ENCODE data around the gene ADCY5.
"Not testable (repeated sequence)": the region's sequence is repeated elsewhere in the genome, so short reads cannot be mapped to it uniquely, and the experiment has no call there.

Gene ADCY5

DNA sequence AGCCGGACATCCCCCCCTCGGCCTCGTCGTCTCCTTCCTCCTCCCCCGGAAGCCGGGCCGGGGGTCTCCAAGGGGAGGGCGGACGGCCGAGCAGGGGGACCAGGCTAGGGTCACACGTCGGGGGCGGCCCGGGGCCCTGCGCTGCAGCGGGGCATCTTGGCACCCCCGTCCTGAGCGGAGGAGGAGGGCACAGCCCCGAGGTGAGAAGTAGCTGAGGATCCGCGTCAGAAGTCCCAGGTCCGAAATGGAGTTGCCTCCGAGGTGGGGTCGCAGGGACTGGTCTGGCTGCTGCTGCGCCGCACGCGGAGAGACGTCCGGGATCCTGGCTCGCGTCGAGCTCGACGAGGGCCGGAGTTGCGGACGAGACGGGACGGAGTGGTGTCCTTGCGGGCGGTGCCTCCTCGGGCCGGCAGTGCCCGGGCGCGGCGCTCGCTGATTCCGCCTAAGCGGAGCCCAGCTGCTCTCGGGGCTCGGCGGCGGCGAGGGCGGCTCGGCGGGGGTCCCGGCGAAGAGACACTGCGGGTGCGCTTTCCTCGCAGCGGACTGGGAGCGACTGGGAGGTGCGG is at the start of gene ADCY5:
Gene ADCY5 (minus strand): TSS at position 555 of the 566 bp plus-strand sequence. CDS start 545 bp downstream, at position 10.
- DNase-seq = no peak

DNA sequence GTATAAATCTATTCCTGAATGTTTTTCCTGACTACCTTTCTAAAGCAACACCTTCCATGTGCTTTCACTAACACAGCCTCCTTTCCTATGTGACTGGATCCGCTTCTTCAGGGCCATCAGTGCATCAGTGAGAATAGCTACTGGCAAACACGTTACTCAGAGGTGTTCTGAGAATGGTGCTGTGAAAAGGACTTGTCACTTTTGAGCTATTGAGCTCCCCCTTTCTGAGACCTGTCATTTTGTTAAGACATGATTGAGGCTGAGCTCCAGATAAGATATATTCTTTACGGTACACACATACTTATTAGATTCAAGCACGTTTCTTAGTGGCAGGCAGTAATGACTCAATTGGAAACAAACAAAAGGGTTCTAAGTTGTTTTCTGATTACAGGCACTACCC is 45.0 kb upstream of the ADCY5 start:
- no peak for DNase-seq

DNA sequence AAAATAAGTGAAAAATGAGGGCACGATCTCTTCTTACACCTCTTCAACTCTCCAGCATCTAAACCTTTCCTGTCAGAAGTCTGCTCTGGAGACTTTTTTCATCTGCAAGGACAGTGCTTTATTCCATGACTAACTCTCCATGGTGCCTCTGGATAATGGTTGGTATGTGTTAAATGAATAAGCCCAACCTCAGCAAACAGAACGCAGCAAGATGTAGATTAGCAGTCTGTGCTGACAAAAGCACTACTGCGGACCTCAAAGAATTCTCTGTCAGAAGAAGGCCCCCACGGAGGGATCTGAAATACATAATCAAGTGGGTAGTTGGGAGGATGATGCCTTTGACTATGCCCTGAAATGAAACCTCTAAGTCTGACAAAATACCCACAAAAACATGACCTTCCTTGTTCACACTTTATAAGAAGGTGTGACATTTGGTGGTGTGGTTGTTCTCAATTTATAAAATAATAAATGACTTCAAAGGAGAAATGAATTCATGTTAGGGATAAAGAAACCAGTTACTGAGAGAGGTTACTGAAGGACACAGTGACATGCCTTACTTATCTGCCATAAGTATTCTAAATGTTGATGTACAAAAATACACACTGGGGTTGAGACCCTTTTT is 43.2 kb upstream of the ADCY5 start:
- no peak for DNase-seq

DNA sequence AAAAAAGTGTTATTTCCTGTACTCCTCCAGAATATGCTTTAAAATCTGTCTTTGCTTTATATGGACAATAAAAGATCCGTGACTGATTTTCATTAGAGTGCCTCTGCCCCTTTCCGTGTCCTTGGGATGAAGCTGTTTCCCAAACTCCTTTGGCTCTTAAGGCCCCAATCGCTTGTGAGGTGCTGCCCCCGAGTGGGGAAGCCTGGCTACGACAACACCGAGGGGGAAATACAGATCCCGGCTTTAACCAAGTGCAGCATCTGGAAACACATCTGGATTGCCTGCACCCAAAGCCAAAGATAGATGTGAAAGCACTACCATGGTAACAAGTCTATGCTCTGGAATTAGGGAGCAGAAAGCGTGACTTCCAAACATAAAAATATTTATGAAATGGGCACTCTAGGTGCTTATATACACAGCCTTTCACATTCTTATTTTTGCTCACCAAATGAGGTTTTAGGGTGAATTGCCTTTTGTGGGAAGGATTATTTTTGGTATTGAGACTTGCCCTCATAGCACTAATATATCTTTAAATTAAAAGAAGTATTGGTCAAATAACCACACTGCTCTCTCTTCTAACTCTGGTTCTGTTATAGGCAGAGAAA is 40.6 kb upstream of the ADCY5 start:
- peak; percentile 26 to 39 for DNase-seq

DNA sequence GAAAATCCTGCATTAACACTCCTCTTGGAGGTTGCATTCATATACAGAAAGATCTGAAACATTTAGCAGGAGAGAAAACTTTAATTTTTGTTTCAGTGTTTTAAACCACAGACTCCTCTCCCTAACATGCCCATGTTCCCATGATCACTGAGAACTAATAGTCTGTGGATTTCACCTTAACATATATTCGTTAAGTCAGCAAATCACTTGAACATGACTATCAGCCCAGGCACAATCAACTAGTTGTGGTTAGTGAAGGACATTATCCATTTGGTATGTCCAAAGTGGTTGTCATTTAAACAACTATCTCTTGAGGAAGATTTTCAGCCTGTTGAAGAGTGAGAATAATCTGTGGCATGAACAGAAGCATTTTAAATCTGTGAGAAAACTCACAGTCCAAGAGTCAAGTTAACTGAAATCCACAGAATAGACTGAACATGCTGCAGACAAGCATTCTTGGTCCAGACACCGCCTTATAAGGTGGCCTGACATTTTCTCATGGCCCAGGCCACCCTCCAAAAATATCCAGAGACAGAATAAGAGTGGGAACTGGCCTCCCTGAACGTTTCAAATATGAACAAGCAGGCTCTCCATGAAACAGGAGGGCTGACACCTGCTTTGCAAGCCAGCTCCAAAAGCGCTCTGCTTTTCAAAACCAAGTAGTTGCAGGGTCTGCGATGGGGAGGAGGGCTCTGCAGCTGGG is 39.9 kb upstream of the ADCY5 start:
- DNase-seq = no peak

DNA sequence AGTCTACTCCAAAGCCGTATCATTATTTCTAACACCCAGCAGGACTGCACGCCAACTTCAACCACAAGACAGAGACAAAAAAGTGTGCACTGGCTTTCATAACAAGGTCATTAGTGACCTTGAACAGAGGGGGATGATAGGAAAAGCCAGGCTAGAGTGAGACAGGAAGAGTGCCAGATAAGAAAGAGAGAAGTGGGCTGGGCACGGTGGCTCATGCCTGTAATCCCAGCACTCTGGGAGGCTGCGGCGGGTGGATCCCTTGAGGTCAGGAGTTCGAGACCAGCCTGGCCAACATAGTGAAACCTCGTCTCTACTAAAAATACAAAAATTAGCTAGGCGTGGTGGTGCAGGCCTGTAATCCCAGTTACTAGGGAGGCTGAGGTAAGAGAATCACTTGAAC is 38.2 kb upstream of the ADCY5 start:
- DNase-seq = not testable (repeated sequence)

DNA sequence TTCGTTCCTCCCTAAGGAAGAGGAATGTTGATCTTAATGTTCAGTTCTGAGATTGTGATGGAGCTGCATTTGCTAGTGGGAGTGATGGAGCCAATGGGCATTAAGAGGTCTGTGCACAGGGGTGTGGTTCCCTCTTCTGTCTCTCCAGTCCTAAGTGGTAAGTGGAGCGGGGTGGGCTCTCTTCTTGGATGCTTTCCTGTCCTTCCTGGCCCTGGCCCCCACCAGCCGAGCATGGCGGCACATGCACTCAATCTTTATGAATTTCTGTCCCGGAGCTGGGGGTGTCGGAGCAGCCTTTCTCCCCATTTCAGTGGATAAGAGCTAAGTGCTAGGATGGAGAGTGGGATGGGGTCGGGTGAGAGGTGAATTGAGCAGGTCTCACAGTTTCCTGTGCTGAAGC is 37.6 kb upstream of the ADCY5 start:
- no peak for DNase-seq

DNA sequence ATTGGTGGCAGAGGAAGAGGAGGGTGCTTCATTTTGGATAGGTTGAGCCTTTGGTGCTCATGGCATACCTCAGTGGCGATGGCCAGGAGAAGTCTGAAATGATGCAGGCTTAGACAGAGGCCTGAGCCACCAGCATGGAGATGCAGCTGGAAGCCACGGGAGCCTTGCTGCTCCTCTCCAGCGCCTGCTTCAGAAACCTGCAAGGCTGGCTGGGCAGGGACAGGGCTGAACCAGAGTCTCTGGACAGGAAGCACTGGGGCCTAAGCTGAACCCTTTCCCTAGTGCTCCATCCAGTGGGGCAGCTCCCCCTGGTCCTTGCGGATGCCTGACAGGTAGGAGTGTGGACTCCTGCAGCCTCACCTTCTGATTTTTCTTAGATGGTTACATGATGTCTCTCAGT is 36.7 kb upstream of the ADCY5 start:
- DNase-seq = no peak

DNA sequence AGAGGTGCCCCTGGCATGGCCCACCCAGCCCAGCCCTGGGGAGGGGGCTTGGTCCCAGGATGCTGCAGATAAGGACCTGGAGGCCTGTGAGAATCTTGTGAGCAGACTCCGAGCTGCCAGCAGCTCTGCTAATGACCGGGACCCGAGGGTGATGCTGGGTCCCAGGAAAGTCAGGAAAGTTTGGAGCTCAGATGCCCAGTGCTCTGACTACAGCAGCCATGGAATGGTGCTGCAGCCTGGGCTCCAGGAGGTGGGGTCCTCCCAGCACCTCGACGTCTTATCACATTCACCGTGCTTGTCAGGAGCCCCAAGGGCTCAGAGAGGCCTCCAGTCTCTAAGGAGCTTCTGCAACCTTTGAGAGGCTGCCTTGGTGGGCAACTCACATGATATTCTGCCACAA is 34.3 kb upstream of the ADCY5 start:
- DNase-seq = no peak

DNA sequence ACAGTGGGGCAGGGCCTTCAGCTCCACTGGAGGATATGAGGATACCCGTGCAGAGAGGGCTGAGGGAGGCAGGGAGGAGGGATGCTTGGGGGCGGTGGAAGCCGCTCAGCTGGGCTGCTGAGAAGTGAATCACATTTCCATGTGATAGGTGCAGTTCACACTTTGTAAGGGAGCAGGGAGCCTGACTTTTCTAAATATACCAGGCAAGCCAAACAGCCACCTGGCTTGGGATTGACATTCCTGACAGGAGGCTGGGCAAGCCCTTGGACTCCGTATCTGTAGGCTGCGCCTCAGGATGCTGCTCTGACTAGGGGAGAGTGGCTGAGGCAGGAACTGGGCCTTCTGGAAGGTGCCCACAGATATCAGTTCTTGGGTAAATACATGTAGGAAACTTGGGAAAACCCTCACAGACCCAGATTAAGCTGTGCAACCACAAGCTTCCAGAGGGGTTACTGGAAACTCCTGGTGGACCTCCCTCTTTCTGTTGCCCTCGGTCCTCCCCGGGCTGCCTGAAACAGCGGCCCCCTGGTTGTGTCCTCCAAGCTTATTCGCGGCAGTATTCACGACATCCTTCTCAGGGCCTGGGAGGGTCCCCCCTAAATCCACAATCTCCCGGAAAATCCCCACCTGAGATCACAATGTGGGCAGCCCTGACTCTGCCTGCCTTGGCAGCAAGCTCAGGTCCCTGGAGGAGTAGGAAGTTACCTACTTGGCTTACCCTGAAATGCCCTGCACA is 33.0 kb upstream of the ADCY5 start:
- DNase-seq = no peak

DNA sequence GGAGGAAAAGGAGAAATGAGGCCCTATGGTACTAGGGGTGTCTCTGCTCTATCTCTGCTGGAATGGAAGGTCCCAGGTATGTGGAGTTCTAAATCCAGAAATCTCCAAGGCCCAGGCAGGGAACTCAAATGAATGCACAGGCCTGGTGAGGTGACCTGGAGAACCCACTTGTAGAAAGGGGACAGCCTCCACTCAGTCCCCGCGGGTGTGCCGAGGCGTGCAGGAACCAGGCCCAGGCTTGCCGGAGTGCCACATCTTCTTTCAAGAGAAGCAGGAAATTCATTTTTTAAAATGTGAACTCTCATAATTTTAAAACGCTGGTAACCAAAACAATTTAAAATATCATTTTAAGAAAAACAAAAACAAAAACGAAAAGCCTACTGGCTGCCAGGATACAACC is 32.2 kb upstream of the ADCY5 start:
- no peak for DNase-seq

DNA sequence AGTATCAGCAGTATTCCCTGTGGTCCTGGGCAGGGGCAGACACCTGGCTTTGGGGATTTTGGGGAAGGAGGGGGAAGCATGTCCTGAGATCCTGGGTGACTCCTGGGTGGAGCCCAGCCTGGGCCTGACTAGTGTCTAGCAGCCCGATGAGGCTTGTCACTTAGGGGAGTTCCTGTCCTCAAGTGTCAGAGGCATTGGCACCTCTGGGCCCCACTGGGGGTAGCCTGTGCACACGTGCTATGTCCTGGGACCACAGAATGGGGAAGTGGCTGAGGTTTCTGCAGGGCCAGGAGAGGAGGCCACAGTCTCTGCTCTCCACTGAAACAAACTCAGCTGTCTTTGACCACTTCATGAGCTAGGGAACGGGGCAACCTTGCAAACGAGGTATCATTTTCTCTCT is 31.5 kb upstream of the ADCY5 start:
- no peak for DNase-seq

DNA sequence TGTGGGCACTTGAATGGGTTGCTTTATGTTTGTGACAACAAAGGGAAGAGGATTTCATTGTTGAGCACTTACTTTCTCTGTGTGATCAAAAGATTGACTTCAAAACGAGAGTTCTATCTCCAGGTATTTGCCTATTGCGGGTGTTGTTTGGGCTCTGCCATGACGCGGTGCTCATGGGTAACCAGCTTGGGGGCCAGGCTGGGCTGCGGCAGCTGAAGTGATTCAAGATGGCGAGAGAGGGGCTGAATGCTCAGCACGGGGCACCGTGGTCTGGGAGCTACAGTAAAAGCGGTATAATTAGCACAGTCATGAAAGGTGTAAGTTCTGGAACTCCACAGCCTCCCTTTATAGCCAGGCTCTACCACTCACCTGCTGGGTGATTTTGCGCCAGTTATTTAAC is 31.0 kb upstream of the ADCY5 start:
- DNase-seq = no peak

DNA sequence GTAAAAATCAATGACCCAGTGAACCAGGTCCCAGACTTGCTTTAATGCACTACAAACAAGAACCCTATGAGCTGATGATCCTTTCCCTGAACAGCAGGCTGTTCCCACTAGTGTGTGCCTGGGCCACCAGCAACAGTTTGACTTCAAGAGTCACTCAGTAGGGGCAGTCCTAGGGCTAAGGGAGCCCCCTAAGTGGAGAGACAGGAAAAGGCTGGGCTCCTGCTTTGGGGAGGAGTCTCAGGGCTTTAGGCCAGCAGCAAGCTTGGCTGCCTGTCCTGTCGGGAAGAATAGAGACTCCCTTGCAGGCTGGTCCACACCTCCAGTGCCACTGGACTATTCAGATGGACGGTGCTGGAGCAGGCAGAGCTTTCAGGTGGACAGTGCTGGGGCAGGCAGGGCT is 29.4 kb upstream of the ADCY5 start:
- DNase-seq = no peak

DNA sequence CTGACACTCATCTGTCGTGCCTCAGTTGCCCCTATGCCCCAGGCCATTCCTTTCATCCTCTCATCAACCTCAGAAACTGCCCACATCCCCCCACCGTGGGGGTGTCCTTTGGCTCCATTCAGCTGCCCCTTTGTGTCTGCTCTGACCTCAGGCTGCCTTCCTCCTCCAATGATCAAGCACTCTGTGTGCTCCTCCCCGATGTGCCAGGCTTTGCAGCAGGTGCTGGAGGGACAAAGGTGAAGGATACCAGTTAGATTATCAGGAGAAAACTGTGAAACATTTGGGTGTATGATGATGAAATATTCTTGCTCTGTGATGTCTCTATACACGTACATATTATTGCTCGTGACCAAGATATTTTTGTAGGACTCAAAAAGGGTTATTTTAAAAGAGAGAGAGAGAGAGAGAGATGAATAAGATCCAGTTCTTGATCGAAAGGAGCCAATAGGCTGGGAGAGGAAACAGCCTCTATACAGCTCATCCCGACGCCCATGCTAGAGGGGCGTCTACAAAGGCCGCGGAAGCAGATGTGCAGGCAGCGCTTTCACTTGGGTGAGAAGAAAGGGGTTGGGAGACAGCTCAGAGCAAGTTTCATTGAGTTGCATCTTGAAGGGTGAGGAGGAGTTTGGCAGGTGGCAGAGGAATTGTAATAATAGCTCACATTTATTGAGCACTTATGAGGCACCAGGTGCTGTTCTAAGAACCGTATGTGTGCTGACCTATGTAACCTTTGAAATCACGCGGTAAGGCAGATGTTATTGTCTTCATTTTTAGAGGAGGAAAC is 28.3 kb upstream of the ADCY5 start:
- no peak for DNase-seq

DNA sequence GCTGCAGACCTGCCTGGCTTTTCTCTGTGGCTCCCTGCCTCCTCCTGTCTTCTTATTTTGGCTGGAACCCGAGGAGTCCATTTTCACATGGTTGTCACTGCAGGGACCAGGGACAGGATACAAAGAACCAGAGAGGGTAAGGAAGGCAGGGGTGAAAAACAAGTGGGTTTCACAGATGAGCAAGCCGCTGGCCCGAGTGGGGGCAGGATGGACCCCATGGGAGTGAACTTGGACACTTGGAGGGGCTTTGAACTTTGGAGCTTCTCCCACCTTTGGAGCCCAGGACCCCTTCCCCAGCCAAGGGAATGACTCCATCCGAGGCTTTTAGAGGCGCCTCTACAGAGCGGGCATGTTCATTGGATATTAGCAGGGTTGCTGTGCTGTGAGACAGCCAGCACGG is 26.9 kb upstream of the ADCY5 start:
- no peak for DNase-seq

DNA sequence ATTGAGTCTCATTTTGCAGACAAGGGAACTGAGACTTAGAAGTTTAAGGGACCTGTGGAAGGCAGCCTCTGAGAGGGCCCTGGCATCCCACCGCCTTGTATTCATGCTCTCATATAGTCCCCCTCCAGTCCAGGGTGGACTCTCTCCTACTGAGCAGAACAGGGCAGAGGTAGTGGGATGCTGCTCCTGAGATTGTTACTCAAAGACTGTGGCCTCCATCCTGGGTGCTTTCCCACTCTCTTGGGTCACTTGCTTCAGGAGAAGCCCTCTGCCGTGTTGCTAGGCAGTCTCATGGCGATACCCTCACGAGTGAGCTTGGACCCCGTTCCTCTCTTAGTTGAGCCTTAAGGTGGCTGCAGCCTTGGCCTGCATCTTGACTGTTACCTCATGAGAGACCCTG is 22.2 kb upstream of the ADCY5 start:
- no peak for DNase-seq

DNA sequence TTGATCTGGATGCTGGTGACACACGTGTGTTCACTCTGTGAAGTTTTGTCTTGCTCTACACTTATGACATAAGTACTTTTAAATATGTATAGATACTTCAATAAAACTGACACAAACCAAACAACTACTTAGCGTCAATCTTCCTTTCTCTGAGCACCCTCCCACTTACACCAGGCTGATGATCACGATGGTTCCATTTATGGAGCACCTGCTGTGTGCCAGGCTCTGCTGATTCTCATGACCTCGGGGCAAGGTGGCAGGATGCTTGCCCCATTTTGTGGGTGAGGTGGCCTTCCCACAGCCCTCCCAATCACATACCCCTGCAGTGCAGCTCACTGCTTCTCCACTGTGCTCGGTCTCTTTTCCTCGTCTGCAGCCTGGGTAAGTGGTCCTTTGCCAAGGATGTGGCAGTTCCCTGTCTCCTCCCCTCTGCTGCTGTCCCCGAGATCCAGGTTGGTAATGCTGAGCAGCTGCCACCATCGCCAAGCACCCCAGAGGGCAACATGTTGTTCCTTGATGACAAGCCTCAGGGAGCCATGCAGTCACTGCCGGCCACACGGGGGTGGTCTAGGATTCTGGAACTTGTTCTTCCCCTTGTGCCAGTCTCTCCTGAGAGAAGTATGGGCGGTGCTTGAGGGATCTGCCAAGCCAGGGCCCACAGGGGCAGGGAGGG is 20.6 kb upstream of the ADCY5 start:
- no peak for DNase-seq

DNA sequence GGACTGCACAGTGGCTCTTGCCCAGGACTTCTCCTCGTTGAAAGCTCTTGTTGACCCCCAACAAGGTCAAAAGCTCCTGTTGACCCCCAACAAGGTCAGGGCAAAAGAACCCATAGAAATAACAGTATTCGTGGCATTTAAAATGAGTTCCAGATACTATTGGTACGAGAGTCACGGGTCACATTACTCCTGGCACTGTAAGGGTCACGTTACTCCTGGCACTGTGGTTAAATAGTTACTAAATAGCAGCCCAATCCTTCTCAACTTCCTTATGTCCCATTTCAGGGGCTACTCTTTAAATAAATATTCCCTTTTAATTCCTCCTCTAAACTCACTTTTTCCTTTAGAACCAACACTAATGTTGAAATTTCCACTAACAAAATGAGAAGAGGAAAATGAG is 18.2 kb upstream of the ADCY5 start:
- DNase-seq = no peak

DNA sequence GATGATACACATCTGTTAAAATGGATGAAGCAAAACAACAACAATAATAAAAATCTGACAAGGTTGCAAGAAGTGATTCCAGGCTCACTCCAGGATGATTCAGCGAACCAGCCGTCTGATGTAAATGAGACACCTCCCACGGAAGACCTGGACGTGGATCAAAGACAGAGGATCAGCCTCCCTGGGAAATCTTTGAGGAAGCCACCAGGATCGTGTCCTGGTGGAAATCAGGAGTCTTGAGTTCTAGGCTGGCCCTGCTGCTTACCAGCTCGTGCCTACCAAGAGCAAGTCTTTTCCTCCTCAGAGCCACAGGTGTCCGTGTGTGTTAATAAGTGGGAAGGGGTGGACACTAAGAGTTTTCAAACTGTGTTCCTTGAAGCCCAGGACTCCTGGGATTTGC is 15.3 kb upstream of the ADCY5 start:
- no peak for DNase-seq

DNA sequence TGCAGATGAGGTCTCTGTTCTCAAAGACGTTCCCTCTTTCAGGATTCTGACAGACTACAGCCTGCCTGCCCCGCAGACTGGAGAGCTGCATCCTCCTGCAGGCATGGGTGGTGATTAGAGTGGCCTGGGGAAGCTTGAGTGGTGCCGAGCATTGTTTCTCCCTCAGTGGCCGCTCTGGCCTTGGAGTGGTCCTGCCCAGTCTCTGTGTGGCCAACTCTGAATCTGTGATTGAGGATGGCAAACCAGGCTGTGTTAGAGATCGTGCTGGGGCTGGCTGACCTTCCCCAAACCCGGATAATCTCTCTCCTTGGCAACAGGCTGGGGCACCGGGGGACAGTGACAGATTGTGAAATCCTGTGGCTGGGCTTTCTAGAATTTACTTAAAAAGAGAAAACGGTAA is 11.0 kb upstream of the ADCY5 start:
- no peak for DNase-seq

DNA sequence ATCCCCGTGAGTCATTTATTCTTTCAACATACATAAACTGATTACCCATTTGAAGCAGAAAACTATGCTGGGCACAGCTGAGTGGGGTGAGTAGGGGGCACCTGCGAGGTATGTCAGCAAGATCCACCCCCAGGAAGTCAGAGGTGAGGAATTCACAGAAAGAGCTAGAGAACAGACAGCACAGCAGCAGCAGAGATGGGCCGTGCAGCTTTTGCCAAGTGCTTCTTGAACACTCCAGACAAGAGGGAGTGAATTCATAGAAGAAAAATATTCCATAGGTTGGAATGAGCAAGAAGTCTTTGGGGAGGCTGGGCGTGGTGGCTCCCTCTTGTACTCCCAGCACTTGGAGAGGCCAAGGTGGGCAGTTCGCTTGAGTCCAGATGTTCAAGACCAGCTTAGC is 9.4 kb upstream of the ADCY5 start:
- DNase-seq = no peak

Data from SW 1271 (cell line).